Measurements from ENCODE around the gene PDILT. TPM values are rescaled to one million over a fixed set of nuclear protein-coding genes. Genes with fewer than 3 reads are reported as not detected.

PDILT gene
- total RNA-seq, 1 experiment from 2014 or later = not detected

GRCh38 chr16:20363191-20363590, 41.3 kb downstream of the PDILT start:
- no peak for DNase-seq (ENCODE audit: low read depth)

- DNase-seq (ENCODE audit: low read depth) = no peak
Observed at GRCh38 chr16:20359997-20360396, 44.5 kb downstream of the PDILT start.

- no peak for DNase-seq (ENCODE audit: low read depth)
Observed at GRCh38 chr16:20355114-20355782, 49.3 kb downstream of the PDILT start.

GRCh38 chr16:20353379-20353778, 51.2 kb downstream of the PDILT start:
- no peak for DNase-seq (ENCODE audit: low read depth)

GRCh38 chr16:20352615-20353014, 51.9 kb downstream of the PDILT start, which contains the start of gene UMOD:
Gene UMOD, minus strand, starts transcription at chr16:20352715. Its CDS starts 1,978 bp downstream, at chr16:20350737.
- no peak for DNase-seq (ENCODE audit: low read depth)

GRCh38 chr16:20349615-20350014, 54.9 kb downstream of the PDILT start:
- DNase-seq (ENCODE audit: low read depth) = no peak

GRCh38 chr16:20348365-20349185, 56.0 kb downstream of the PDILT start:
- no peak for DNase-seq (ENCODE audit: low read depth)

GRCh38 chr16:20347666-20348364, 56.7 kb downstream of the PDILT start:
- DNase-seq (ENCODE audit: low read depth) = peak; percentile 6

- DNase-seq (ENCODE audit: low read depth) = peak; percentile 15
Observed at GRCh38 chr16:20344611-20345010, 59.9 kb downstream of the PDILT start.

GRCh38 chr16:20339744-20340143, 64.8 kb downstream of the PDILT start:
- no peak for DNase-seq (ENCODE audit: low read depth)

- DNase-seq (ENCODE audit: low read depth) = no peak
Observed at GRCh38 chr16:20336955-20337354, 67.6 kb downstream of the PDILT start.

GRCh38 chr16:20334396-20334795, 70.1 kb downstream of the PDILT start:
- no peak for DNase-seq (ENCODE audit: low read depth)

GRCh38 chr16:20333120-20333519, 71.4 kb downstream of the PDILT start:
- no peak for DNase-seq (ENCODE audit: low read depth)

- DNase-seq (ENCODE audit: low read depth) = no peak
Observed at GRCh38 chr16:20332411-20332810, 72.1 kb downstream of the PDILT start.

- no peak for DNase-seq (ENCODE audit: low read depth)
Observed at GRCh38 chr16:20331635-20332034, 72.9 kb downstream of the PDILT start.

GRCh38 chr16:20329392-20330138, 75.0 kb downstream of the PDILT start:
- DNase-seq (ENCODE audit: low read depth) = no peak

GRCh38 chr16:20327444-20328041, 77.0 kb downstream of the PDILT start, which contains the start of gene GP2:
Gene GP2, minus strand, starts transcription at chr16:20327513. Its CDS starts 1,082 bp downstream, at chr16:20326431.
- DNase-seq (ENCODE audit: low read depth) = no peak

GRCh38 chr16:20326321-20326720, 78.2 kb downstream of the PDILT start:
- no peak for DNase-seq (ENCODE audit: low read depth)

GRCh38 chr16:20325005-20325404, 79.5 kb downstream of the PDILT start:
- no peak for DNase-seq (ENCODE audit: low read depth)

- no peak for DNase-seq (ENCODE audit: low read depth)
Observed at GRCh38 chr16:20323591-20324117, 80.9 kb downstream of the PDILT start.

- no peak for DNase-seq (ENCODE audit: low read depth)
Observed at GRCh38 chr16:20322696-20323095, 81.8 kb downstream of the PDILT start.

All from M059J (cell line).